Central memory CD8-positive, alpha-beta T cell (primary cell): ENCODE measurements around the gene LRRK1.
A peak's percentile ranks its signal among the peaks of the same experiment; 100 is the strongest.

Experiments used
- ATAC-seq: fragments of 150-1000 bp; cut with Tn5 transposase; replicated peaks from 2 replicates; pipeline ENCODE4 v1.10.0; 2022; ENCODE audit warnings: mild to moderate bottlenecking, moderate FRiP score, moderate number of reproducible peaks; ENCODE audit not compliant: poor library complexity, severe bottlenecking; ENCODE audit errors: extremely low read depth
- DNase-seq, 2 donors: peaks; one replicate each; pipeline ENCODE4 v3.0.0; 2021; ENCODE audit warnings: low spot score in 2 of 2
- H3K27ac Mint-ChIP-seq: one replicate; pipeline ENCODE4 v1.8.0; 2022; ENCODE audit warnings: low read depth, mild to moderate bottlenecking, moderate library complexity, mixed read lengths
- H3K27me3 Mint-ChIP-seq: one replicate; pipeline ENCODE4 v1.8.0; 2022; ENCODE audit warnings: mixed read lengths
- H3K36me3 Mint-ChIP-seq: one replicate; pipeline ENCODE4 v1.8.0; 2022; ENCODE audit warnings: mild to moderate bottlenecking, moderate library complexity, mixed read lengths; ENCODE audit not compliant: insufficient read depth
- H3K4me1 Mint-ChIP-seq: one replicate; pipeline ENCODE4 v1.8.0; 2022; ENCODE audit warnings: mixed read lengths
- H3K4me3 Mint-ChIP-seq: one replicate; pipeline ENCODE4 v1.8.0; 2022; ENCODE audit warnings: mild to moderate bottlenecking, moderate library complexity, mixed read lengths
- H3K9me3 Mint-ChIP-seq: one replicate; pipeline ENCODE4 v1.8.0; 2022; ENCODE audit warnings: mixed read lengths

The LRRK1 gene

DNA sequence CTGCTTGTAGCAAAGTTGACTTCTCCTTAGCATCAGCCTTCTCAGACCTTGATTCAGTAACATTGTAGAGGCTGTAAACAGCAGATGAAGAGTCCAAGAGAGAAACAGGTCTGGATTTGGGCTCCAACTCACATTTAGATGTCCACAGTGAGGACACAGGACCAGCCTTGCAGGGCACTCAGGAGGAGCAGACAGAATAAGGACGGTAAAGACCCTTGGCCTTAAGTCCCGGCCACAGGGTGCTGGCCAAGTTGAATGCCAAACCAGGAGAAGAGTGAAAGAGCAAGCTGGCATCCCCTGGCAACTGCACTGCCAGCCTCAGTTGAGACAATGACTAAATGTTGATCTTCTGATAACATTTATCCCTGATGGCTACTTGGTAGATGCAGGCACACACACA is 136.3 kb downstream of the LRRK1 start:
- no peak for ATAC-seq
- H3K36me3 Mint-ChIP-seq = peaks cover 7% of the 10 kb centered on the region

DNA sequence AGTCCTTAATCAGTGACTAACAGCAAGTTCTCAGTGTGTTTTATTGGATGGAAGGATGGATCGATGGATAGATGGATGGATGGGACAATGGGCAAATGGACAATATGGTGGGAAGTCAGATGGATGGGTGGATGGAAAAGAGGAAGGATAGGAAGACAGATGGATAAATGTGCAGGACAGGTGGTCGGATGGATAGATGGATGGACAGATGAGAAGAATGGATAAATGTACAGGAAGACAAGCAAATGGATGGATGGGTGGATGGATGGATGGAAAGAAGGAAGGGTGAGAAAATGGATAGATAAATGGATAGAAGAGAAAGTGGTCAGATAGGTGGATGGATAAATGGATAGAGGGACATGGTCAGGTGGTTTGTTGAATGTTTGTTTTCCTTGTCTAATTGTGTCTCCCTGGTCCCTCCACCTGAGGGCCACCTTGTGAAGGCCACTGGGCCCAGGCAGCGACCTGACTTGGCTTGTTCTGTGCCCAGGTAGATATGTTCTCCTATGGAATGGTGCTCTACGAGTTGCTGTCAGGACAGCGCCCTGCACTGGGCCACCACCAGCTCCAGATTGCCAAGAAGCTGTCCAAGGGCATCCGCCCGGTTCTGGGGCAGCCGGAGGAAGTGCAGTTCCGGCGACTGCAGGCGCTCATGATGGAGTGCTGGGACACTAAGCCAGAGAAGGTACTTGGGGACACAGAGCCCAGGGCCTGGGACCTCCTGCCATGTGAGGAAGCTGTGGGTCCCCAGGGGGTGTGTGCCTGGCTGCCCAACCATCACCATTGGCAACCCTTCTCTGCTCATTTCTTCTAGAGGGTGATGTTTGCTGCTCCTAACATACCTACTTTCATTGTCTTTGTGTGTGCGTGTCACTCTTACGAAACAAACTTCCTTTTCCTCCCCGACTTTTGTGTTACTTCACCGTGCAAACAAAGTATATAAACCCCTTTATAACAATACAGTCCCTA is 137.5 kb downstream of the LRRK1 start:
- H3K9me3 Mint-ChIP-seq = no peaks in the 10 kb centered on the region
- H3K36me3 Mint-ChIP-seq = peaks cover 7% of the 10 kb centered on the region
- H3K27me3 Mint-ChIP-seq = no peaks in the 10 kb centered on the region
- DNase-seq (no peak), ATAC-seq (no peak)
- no peak overlapping the region for H3K4me3 Mint-ChIP-seq
- no peak overlapping the region for H3K27ac Mint-ChIP-seq
- H3K4me1 Mint-ChIP-seq = no peaks in the 10 kb centered on the region

More for the DNA sequence above, 136.3 kb downstream of the LRRK1 start:
- H3K27ac Mint-ChIP-seq = no peak overlapping the region
- H3K9me3 Mint-ChIP-seq = no peaks in the 10 kb centered on the region
- H3K4me1 Mint-ChIP-seq = no peaks in the 10 kb centered on the region
- no peak overlapping the region for H3K4me3 Mint-ChIP-seq
- DNase-seq = no peak
- H3K27me3 Mint-ChIP-seq = no peaks in the 10 kb centered on the region

DNA sequence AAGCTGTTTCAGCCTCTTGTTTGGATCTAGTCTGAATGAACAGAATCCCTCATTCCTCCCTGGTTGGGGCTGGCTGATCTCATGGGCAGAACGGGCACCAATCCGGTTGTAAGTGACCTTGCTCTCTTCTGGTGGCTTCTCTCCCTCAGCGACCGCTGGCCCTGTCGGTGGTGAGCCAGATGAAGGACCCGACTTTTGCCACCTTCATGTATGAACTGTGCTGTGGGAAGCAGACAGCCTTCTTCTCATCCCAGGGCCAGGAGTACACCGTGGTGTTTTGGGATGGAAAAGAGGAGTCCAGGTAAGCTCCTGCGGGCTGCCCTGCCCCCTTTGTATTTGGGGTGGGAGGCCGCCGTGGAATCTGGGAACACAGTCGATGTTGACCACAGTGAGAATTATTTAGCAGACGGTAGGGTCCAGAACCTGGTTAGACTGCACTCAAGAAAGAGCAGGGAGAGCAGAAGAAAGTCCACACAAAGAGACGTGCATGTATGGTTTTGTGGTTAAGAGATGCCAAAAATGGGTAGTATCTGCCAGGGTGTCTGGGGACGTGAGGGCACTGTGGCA is 138.8 kb downstream of the LRRK1 start:
- no peaks in the 10 kb centered on the region for H3K4me1 Mint-ChIP-seq
- H3K27me3 Mint-ChIP-seq = no peaks in the 10 kb centered on the region
- no peaks in the 10 kb centered on the region for H3K9me3 Mint-ChIP-seq
- H3K4me3 Mint-ChIP-seq = no peak overlapping the region
- no peak overlapping the region for H3K27ac Mint-ChIP-seq
- ATAC-seq (no peak), DNase-seq (no peak)
- peaks cover 7% of the 10 kb centered on the region for H3K36me3 Mint-ChIP-seq

DNA sequence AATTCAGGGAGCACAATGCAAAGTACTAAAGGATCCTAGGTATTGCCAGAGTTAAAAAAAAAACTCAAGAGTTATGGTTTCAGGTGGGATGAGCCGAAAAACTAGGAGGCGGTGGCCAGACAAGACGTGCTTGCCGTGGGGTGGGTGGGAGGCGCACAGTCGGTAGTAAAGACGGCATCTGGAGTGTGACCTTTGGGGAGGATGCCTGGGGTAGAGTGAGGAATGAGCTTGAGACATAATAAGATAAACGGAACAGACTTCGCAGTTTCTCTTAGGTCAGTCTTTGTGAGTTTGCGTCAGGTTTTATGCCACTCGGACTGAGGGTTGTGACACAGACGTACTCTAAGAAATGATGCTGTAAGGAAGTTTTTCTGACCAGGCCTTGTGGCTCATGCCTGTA is 139.6 kb downstream of the LRRK1 start:
- Mint-ChIP-seq H3K27me3 (no peaks in the 10 kb centered on the region), H3K27ac (no peak overlapping the region), H3K4me3 (no peak overlapping the region), H3K36me3 (peaks cover 6% of the 10 kb centered on the region), H3K4me1 (no peaks in the 10 kb centered on the region), H3K9me3 (no peaks in the 10 kb centered on the region)
- ATAC-seq = no peak
- no peak for DNase-seq

DNA sequence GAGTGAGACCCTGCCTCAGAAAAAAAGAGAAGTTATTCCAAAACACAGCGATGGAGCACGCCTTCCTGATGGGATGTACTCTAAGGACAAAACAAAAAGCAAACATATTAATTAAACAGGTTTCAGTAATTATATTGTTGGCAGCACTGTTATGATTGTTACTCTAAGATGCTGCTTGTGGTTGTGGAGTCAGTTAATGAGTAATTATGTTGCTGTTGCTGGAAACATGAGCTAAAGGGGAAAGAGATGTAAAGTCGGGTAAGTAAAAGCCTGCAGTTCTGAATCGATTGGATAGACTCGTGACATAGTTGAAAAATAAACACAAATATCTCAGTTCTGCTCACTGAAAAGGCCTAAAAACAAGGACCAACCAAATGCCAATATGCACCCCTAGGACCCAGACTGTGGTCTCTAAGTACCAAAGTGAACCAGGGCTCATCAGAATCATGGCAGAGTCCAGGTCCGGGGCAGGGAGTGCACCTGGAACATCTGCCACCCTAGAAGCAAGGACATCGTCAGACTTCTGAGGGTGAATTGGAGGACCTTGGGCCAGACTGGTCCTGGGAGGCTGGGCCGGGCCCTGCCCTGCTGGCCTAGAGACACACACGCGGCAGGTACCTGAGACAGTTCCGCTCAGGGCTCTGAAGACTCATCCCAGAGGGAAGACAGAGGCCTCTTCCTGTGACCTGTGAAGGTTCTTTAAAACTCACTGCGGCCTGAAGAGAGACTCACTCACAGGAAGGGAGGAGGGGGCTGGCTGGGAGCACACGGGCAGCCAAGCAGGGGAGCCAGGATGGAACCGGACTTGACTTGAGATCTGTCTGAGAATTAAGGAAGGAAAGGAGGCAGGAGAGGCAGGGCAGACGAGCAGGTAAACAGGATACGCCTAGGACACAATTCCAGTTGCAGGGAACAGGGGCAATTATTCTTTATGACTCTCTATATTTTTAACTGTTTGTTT is 140.5 kb downstream of the LRRK1 start:
- Mint-ChIP-seq H3K27ac (no peak overlapping the region), H3K4me1 (no peaks in the 10 kb centered on the region), H3K36me3 (peaks cover 3% of the 10 kb centered on the region), H3K4me3 (no peak overlapping the region), H3K27me3 (no peaks in the 10 kb centered on the region), H3K9me3 (no peaks in the 10 kb centered on the region)
- no peak for ATAC-seq
- no peak for DNase-seq

DNA sequence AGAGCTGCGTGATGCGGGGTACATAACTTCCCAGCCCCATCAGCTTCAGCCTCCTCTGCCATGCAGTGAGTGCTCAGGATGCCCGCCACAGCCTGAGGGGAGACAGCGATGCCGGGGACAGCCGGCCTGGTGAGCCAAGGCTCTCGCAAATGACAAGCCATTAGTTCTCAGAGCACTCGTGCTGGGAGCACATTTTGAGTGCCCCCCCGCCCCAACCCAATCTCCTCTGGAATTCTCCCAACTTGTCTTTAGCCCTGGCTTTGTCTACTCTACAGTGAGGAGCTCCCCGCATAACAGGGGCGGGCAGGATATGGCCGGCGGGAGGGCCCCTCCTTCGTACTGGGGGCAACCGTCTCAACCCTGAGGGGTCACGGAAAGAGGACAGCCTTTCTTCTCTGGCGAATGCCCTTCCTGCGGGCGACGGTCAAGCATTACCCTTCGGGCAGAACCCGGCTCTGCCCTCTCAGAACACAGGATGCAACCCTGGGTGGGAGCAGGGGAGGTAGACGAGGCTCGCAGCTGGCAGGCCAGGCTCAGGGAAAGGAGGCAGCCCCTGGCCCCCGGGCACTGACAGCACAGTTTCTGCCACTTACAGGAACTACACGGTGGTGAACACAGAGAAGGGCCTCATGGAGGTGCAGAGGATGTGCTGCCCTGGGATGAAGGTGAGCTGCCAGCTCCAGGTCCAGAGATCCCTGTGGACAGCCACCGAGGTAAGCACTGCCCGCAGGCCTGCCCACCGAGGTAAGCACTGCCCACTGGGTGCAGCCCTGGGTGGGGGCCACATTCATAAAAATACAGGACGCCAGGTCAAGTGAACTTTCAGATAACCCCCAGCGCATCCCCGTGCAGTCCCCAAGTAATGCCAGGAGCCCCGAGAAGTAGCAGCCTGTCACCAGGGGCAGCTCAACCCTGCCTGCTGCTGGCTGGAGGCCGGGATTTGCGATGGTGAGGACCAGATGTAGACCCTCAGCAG is 141.7 kb downstream of the LRRK1 start:
- Mint-ChIP-seq H3K9me3 (no peaks in the 10 kb centered on the region), H3K27ac (no peak overlapping the region), H3K4me1 (no peaks in the 10 kb centered on the region), H3K4me3 (no peak overlapping the region), H3K27me3 (no peaks in the 10 kb centered on the region), H3K36me3 (no peaks in the 10 kb centered on the region)
- ATAC-seq (no peak), DNase-seq (no peak)

DNA sequence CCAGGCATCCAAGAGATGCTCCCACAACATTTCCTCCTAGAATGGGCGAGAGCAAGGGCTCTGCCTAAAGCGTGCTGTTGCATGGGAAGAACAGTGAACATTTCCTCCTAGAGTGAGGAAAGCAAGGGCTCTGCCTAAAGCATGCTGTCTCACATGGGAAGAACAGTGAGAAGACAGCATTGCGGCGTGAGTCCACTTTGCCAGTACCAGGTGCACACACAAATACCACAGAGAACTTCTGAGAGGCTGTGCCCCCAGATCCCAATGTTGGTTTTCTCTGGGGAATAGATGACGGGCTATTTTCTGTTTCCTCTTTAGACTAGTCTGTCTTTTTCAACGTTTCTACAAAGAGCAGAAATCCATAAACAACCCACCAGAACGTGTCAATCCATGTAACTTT is 142.9 kb downstream of the LRRK1 start:
- ATAC-seq (no peak), DNase-seq (no peak)
- H3K27me3 Mint-ChIP-seq = no peaks in the 10 kb centered on the region
- no peaks in the 10 kb centered on the region for H3K36me3 Mint-ChIP-seq
- no peaks in the 10 kb centered on the region for H3K9me3 Mint-ChIP-seq
- H3K4me1 Mint-ChIP-seq = no peaks in the 10 kb centered on the region
- H3K27ac Mint-ChIP-seq = no peak overlapping the region
- no peak overlapping the region for H3K4me3 Mint-ChIP-seq

DNA sequence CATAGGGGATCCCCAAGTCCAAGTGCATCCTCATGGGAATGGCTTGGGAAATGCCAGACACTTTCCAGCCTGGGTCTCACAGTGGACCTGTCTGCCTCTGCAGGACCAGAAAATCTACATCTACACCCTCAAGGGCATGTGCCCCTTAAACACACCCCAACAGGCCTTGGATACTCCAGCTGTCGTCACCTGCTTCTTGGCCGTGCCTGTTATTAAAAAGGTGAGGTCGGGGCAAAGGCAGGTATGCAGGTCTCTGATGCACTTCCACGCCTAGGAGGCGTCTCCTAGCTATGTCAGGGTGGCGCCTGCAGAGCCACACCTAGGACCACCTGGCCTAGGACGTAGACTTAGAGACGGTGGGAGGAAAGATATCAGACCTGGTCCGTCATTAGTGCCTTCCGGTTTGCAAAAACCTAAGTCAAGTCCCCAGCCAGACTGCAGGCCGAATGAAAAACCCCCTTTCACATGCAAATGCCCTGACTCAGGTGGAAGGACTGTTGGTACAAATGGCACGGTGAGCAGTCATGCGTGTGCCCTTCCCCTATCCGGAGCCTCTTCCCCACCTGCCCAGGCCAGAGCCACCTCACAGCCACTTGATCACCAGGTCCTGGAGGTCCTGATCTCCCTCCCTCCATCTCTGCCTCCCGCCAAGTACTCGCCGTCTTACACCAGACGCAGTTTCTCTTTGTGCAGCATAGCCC is 143.5 kb downstream of the LRRK1 start:
- no peak for DNase-seq
- Mint-ChIP-seq H3K9me3 (no peaks in the 10 kb centered on the region), H3K36me3 (no peaks in the 10 kb centered on the region), H3K4me3 (no peak overlapping the region), H3K27ac (no peak overlapping the region), H3K4me1 (no peaks in the 10 kb centered on the region), H3K27me3 (no peaks in the 10 kb centered on the region)
- ATAC-seq = no peak

DNA sequence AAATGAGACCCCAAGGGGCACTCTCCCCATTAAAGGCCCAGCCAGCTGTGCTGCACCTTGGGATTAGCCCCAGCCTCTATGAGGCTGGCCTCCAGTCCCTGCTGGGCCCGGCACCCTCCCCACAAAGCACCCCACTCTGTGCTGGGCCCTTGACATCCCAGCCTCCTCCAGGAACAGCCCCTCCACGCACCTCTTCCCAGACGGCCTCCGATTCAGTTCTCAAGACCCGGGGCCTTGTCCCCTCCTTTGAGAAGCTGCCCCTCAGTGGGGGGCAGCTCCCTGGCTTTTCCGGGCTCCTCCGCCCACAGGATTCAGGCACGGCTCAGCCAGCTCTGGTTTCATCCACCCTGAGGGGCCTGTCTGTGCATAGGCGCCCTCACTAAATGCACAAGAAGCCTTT is 144.1 kb downstream of the LRRK1 start:
- peak overlapping the region; percentile 45 for H3K27ac Mint-ChIP-seq
- H3K27me3 Mint-ChIP-seq = no peaks in the 10 kb centered on the region
- no peaks in the 10 kb centered on the region for H3K4me1 Mint-ChIP-seq
- no peaks in the 10 kb centered on the region for H3K9me3 Mint-ChIP-seq
- peaks cover 3% of the 10 kb centered on the region for H3K36me3 Mint-ChIP-seq
- H3K4me3 Mint-ChIP-seq = no peak overlapping the region
- no peak for DNase-seq
- ATAC-seq = no peak

DNA sequence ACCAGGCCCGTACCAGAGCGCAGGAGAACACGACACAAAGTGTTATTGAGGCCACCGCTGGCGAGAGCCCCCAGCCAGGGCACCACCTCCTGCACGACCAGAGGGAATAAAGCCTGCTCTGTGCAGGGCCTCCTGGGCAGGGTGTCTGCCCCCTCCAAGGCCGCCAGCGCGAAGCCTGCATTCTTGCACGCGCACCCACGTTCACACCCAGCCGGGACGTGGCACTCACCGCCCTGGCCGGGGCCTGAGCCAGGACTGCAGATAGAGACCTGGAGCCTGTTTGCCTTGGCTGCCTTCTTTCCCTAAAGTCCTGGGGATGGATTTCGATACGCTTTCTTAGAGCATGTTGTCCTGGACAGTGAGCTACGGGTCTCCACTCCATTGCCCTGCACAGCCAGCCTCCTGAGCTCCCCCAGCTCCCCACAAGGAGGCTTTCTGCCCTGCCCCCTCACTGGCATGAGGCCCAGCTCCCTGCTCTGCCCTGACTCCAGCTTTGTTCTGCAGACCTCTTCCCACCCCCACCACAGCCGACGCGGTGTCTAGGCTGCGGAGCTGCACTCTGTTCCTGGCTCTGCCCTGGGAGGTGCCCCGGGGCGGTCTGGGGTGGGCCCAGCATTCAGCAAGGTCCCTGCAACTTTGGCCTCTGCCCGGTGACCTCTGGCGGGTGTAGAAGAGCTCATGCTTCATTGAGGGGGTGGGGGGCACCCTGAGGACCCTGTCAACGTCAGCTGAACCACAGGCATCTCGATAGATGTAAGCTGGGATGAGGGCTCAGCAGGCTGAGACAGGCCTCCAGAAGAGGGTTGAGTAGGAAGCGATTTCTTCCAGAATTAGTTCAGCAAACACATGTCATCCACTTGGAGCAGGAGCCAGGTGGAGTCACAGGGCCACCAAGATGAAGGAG is 145.0 kb downstream of the LRRK1 start:
- Mint-ChIP-seq H3K27me3 (no peaks in the 10 kb centered on the region), H3K4me3 (no peak overlapping the region), H3K4me1 (no peaks in the 10 kb centered on the region), H3K36me3 (peaks cover 4% of the 10 kb centered on the region), H3K9me3 (no peaks in the 10 kb centered on the region), H3K27ac (no peak overlapping the region)
- ATAC-seq (no peak), DNase-seq (no peak)
